HG03571 (cell line): ENCODE results near the gene LAMB1.
"Not testable (repeated sequence)": the region's sequence is repeated elsewhere in the genome, so short reads cannot be mapped to it uniquely, and the experiment has no call there.

Experiments
- ATAC-seq: cut with Tn5 transposase; IDR thresholded peaks from one replicate; pipeline ENCODE4 v1.9.1; 2021; ENCODE audit not compliant: unreplicated experiment

The LAMB1 gene

DNA sequence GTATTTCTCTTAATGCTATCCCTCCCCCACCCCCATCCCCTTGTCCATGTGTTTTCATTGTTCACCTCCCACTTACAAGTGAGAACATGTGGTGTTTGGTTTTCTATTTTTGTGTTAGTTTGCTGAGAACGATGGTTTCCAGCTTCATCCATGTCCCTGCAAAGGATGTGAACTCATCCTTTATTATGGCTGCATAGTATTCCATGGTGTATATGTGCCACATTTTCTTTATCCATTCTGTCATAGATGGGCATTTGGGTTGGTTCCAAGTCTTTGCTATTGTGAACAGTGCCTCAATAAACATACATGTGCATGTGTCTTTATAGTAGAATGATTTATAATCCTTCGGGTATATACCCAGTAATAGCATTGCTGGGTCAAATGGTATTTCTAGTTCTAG is 81.1 kb downstream of the LAMB1 start:
- not testable (repeated sequence) for ATAC-seq

DNA sequence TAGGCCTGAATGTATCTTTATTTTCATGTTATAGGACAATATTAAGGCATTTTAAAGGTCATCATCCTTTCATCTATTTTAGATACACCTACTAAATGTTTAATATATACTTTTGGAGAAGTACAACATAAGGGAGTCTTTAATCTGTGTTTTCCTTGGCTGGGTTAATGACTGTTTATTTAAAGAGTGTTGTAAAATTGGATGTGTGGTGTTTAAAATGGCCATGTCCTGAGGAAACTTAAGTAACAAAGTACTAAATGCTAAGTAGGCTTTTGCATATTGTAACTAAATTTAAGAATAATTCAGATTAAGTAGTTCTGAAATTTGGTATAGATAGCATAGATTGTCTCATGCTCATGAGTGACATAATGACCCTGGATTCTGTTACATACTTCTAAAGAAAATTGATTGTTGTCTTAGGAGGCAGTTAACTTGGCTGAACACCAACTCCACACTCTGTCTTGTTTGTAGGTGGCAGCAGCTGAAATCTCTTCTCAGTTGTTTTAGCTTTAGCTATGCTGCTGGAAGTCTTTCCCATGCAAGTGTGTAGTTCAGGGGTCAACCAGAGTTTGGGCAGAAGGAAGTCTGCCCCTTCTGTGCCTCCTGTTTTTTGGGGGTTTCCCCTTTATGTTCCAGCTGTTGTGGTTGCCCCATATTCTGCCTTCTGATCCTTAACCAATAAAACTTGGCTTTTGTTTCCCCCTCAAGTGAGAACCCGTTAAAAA is 82.8 kb downstream of the LAMB1 start:
- ATAC-seq = no peak

DNA sequence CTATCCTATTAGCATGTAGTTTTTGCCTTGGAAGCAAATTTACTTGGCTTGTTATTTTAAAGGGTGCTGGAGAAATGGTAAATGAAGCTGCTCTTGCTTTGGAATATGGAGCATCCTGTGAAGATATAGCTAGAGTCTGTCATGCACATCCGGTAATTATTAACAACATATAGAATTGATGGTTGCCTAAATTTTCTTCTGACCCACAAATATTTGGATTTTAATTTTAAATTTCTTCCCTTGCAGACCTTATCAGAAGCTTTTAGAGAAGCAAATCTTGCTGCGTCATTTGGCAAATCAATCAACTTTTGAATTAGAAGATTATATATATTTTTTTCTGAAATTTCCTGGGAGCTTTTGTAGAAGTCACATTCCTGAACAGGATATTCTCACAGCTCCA is 84.0 kb downstream of the LAMB1 start:
- ATAC-seq = no peak

DNA sequence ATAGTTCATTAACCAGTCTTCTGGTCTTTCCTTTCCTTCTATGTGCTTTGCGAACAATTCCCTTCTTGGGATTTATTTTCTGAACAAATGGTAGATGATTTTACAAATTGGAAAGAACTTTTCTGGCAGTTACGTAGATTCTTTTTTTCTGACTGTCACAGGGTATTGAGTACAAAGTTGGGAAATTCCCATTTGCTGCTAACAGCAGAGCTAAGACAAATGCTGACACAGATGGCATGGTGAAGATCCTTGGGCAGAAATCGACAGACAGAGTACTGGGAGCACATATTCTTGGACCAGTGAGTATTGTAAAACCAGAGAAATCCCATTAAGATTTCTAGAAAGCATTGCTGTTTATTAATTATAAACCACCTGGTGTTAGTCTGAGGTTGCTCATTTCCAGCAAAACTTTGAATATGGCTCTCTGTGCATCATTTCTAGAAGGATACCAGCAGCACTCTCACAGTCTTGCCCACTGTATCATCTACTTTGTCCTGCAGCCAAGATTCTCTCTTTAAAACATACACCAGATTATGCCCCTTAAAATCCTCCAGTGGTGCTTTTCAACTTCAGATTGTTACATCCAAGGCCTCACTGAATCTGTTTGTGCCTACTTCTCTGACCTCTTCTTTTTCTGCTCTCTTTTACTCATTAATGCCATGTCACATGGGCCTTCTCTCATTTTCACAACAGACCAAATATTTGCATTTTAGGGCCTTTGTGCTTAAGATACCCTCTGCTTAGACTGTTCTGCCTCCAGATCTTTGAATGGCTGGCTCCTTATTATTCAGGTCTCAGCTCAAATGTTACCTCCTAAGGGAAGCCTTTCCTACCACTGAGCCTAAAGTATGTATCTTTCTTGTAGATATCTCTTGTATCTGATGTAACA is 85.0 kb downstream of the LAMB1 start:
- peak; percentile 81 for ATAC-seq

DNA sequence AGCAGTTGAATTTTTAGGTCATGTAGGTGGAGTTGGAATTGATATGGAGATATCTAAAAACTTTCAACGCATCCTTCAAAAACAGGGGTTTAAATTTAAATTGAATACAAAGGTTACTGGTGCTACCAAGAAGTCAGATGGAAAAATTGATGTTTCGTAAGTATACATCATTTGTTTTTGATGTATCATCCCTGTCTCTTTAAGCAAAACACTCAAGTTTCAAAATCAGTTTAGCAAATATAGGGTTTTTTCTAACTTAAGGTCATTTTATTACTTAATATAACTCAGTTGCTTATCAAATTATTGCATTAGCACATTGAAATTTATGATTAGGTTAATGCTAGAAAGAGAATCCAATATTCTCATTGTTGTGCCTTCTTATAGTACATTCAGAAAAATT is 87.4 kb downstream of the LAMB1 start:
- no peak for ATAC-seq

- no peak for ATAC-seq
Measured at GRCh38 chr7:107914831-107915230, 88.1 kb downstream of the LAMB1 start.

DNA sequence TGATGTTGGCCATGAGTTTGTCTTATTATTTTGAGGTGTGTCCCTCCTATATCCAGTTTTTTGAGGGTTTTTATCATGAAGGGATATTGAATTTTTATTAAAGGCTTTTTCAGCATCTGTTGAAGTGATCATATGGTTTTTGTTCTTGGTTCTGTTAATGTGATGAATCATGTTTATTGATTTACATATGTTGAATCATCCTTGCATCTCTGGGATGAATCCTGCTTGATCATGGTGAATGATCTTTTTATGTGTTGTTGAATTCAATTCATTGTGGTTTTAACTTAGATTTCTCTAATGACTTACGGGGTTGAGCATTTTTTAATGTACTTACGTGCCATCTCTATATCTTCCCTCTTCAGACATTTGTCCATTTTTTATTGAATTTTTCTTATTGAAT is 89.1 kb downstream of the LAMB1 start:
- ATAC-seq = no peak

- ATAC-seq = no peak
Measured at GRCh38 chr7:107911981-107912380, 91.0 kb downstream of the LAMB1 start.

DNA sequence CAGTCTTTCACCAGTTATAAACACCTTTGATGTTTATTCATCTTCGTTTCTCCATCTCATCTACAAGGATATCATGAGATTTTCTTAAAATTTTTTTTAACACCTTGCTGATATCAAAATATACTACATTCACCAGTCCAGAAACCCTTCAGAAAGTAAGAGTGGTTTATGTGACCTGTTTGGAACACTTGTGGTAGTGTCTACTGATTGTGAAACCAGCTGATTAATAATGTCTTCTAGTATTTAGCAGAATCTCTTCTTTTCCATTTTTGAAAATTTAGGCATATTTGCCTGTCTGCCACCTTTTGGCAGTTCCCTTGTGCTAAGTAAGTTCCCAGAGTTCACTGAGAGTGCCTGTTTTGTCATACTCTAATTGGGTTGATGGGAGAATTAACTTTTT is 93.5 kb downstream of the LAMB1 start:
- no peak for ATAC-seq

DNA sequence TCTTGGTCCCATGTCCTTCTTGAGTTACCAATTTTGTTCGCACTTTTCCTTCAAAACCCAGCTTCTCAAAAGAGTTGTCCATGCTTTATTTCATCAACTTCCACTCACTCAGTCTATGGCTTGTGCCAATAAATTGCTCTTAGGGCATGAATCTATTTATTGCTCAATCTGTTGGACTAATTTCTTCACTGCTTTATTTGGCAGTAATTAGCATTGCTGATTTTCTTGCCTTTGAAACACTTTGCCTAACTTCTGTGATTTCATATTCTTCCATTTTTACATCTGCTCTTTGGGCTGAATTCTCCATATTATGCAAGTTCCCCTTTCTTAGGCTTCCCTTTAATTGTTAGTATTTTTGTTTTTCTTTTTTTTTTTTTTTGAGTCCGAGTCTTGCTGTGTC is 95.2 kb downstream of the LAMB1 start:
- ATAC-seq = no peak

DNA sequence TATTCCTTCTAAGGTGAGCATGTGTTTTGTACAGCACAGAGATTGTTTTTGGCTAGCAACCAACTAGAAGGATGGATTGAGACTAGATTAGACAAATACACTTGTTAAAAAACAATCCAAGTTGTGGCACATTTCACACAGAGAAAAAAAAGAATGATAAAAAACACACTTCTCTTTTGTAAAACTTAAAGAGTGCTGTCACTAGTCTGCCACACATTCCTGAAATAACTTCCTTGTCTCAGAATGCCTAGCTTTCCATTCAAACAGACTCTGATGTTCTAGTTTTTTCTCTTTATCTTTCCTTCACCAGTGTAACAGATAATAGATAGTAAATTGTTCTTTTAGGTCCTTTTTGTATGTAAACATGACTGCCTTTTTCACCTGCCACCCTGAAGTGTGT is 100.6 kb downstream of the LAMB1 start:
- ATAC-seq = no peak

DNA sequence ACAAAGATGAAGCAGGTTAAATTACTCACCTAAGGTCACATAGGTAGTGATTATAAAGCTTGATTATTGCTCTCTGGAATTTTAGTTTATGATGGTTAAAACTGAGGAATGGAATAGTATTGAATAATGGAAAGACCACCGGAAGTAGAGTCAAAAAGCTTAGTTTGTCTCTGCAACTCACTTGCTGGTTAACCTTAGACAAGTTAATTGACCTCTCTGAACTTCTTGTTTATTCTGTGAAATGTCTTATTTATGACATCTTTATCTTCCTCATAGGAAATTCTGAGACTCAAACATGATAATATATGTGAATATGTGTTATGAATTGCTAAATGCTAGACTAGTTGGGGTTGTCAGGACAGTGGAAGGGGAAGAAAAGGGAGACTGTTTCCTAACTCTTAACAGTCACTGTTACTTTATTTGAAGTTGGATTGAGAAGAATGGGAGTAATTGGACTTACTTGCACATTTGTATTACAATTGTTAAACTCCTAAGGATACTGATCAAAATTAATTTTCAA is 102.4 kb downstream of the LAMB1 start:
- ATAC-seq = no peak

DNA sequence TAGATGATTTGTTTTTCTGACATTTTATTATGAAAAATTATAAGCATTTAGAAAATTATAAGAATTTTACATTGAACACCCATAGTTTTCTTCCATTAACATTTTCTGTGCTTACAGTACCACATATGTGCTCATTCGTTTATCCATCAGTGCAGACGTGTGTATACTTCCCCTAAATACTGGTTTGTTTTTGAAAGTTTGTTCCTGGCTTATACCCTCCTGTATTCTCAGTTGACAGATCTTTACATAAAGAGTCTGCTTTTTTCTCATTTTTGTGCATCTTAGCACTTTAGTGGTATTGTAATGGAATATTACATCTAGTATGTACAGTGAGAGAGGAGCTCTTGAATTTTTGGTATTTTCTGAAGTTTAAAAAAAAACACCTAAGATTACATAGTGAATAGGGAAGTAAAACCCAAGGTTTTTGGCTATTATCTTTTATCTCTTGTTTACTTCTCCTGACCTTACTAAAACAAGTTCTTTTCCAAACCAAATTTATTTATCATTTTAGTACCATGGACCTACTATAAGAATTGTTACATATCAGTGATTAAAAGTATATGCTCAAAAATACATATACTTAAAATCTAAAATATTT is 103.9 kb downstream of the LAMB1 start:
- no peak for ATAC-seq

DNA sequence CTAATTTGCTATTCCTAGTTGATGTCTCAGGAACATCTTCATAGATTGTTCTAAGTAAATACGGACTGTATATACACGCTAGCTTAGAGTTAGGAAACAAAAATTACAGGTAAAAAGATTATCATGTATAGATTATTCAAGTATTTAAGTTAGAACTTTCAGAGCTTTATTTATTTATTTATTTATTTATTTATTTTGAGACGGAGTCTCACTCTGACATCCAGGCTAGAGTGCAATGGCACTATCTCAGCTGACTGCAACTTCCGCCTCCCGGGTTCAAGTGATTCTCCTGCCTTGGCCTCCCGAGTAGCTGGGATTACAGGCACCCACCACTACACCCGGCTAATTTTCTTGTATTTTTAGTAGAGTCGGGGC is 110.6 kb downstream of the LAMB1 start:
- not testable (repeated sequence) for ATAC-seq

GRCh38 chr7:107891636-107892366 is 111.2 kb downstream of the LAMB1 start:
- ATAC-seq = peak; percentile 23

- peak; percentile 99 for ATAC-seq
Measured at GRCh38 chr7:107890962-107891635, 111.9 kb downstream of the LAMB1 start, which contains the start of gene DLD. TSS of gene DLD (plus strand) at chr7:107891183. CDS start at chr7:107891251, 68 bp downstream.

- ATAC-seq = peak; percentile 1
Measured at GRCh38 chr7:107890493-107890961, 112.4 kb downstream of the LAMB1 start.

GRCh38 chr7:107889992-107890391 is 113.0 kb downstream of the LAMB1 start:
- no peak for ATAC-seq

DNA sequence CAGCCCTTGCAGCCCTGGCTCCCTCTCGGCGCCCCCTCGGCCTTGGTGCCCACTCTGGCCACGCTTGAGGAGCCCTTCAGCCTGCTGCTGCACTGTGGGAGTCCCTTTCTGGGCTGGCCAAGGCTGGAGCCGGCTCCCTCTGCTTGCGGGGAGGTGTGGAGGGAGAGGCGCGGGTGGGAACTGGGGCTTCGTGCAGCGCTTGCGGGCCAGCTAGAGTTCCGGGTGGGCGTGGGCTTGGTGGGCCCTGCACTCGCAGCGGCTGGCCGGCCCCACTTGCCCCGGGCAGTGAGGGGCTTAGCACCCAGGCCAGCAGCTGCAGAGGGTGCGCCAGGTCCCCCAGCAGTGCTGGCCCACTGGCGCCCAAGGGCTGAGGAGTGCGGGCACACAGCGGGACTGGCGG is 115.1 kb downstream of the LAMB1 start:
- ATAC-seq = not testable (repeated sequence)
